ENCODE data around the gene SLC22A13.
"Not testable (repeated sequence)": the region's sequence is repeated elsewhere in the genome, so short reads cannot be mapped to it uniquely, and the experiment has no call there.

The SLC22A13 gene

GRCh38 chr3:38297947-38298711 is 32.5 kb downstream of the SLC22A13 start:
- no peak for DNase-seq (ENCODE audit: low read depth in 2 of 2)

GRCh38 chr3:38306941-38307340 is 41.3 kb downstream of the SLC22A13 start:
- no peak for DNase-seq (ENCODE audit: low read depth in 2 of 2)

GRCh38 chr3:38307599-38307998 is 42.0 kb downstream of the SLC22A13 start:
- no peak for DNase-seq (ENCODE audit: low read depth in 2 of 2)

GRCh38 chr3:38308456-38308855 is 42.8 kb downstream of the SLC22A13 start:
- no peak for DNase-seq (ENCODE audit: low read depth in 2 of 2)

- DNase-seq (ENCODE audit: low read depth in 2 of 2) = no peak
Measured at GRCh38 chr3:38311476-38311875, 45.9 kb downstream of the SLC22A13 start.

GRCh38 chr3:38311941-38312340 is 46.3 kb downstream of the SLC22A13 start:
- DNase-seq (ENCODE audit: low read depth in 2 of 2) = no peak

GRCh38 chr3:38312356-38312755 is 46.7 kb downstream of the SLC22A13 start:
- no peak for DNase-seq (ENCODE audit: low read depth in 2 of 2)

- no peak for DNase-seq (ENCODE audit: low read depth in 2 of 2)
Measured at GRCh38 chr3:38313263-38313662, 47.7 kb downstream of the SLC22A13 start.

- DNase-seq (ENCODE audit: low read depth in 2 of 2) = no peak
Measured at GRCh38 chr3:38313695-38314094, 48.1 kb downstream of the SLC22A13 start.

- DNase-seq (ENCODE audit: low read depth in 2 of 2) = no peak
Measured at GRCh38 chr3:38314112-38314763, 48.6 kb downstream of the SLC22A13 start.

- no peak for DNase-seq (ENCODE audit: low read depth in 2 of 2)
Measured at GRCh38 chr3:38314764-38315487, 49.3 kb downstream of the SLC22A13 start.

GRCh38 chr3:38315488-38316230 is 50.0 kb downstream of the SLC22A13 start:
- no peak for DNase-seq (ENCODE audit: low read depth in 2 of 2)

- DNase-seq (ENCODE audit: low read depth in 2 of 2) = no peak
Measured at GRCh38 chr3:38316356-38317191, 51.0 kb downstream of the SLC22A13 start.

- DNase-seq (ENCODE audit: low read depth in 2 of 2) = no peak
Measured at GRCh38 chr3:38317192-38317759, 51.7 kb downstream of the SLC22A13 start.

GRCh38 chr3:38318766-38319671 is 53.4 kb downstream of the SLC22A13 start:
- DNase-seq (ENCODE audit: low read depth in 2 of 2) = no peak

GRCh38 chr3:38320638-38321037 is 55.0 kb downstream of the SLC22A13 start:
- not testable (repeated sequence) for DNase-seq (ENCODE audit: low read depth in 2 of 2)

- no peak for DNase-seq (ENCODE audit: low read depth in 2 of 2)
Measured at GRCh38 chr3:38323060-38323459, 57.4 kb downstream of the SLC22A13 start.

- no peak for DNase-seq (ENCODE audit: low read depth in 2 of 2)
Measured at GRCh38 chr3:38325256-38325655, 59.6 kb downstream of the SLC22A13 start.

- no peak for DNase-seq (ENCODE audit: low read depth in 2 of 2)
Measured at GRCh38 chr3:38327335-38328009, 61.9 kb downstream of the SLC22A13 start.

Data from stimulated activated CD4-positive, alpha-beta T cell treated with anti-CD3 and anti-CD28 coated beads, Interleukin-4, amount 100 ng/mL, for 48 hours (primary cell).